Activated naive CD4-positive, alpha-beta T cell treated with anti-CD3 and anti-CD28 coated beads, Interleukin-2, amount 50 U/mL, for 24 hours (primary cell): ENCODE results near the gene TMEM238L.

ENCODE experiments used
- H3K27ac Mint-ChIP-seq: one replicate; pipeline ENCODE4 v1.8.0; 2021; ENCODE audit warnings: mild to moderate bottlenecking, mixed read lengths
- H3K27me3 Mint-ChIP-seq: one replicate; pipeline ENCODE4 v1.8.0; 2021; ENCODE audit warnings: mixed read lengths
- H3K36me3 Mint-ChIP-seq: one replicate; pipeline ENCODE4 v1.8.0; 2021; ENCODE audit warnings: mixed read lengths
- H3K4me1 Mint-ChIP-seq: one replicate; pipeline ENCODE4 v1.8.0; 2021; ENCODE audit warnings: mixed read lengths
- H3K4me3 Mint-ChIP-seq: one replicate; pipeline ENCODE4 v1.8.0; 2021; ENCODE audit warnings: mild to moderate bottlenecking, mixed read lengths
- H3K9me3 Mint-ChIP-seq: one replicate; pipeline ENCODE4 v1.8.0; 2021; ENCODE audit warnings: mixed read lengths

The TMEM238L gene

DNA sequence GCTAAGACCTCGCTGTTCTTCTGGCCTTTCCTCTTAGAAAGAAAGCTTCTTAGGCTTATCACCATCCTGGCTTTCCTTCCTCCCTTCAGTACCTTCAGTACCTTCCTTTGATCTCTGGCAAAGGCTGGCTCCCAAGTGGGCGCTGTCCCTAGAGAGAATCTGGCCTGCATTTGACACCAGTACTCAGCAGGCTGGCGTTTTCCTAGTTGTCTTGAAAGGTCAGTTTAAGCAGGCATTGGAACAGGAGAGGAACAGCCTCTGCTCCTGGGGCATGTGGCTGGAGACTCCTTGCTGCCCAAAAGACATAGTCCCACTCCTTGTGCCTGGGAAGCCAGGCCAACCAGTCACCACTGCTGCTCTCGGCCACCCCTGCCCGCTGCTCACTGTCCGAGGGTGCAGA is 34.1 kb downstream of the TMEM238L start:
- H3K36me3 Mint-ChIP-seq, result peaks cover 11% of the 10 kb centered on the region
- no peaks in the 10 kb centered on the region for H3K9me3 Mint-ChIP-seq
- no peaks in the 10 kb centered on the region for H3K27me3 Mint-ChIP-seq
- no peak overlapping the region for H3K4me3 Mint-ChIP-seq
- H3K4me1 Mint-ChIP-seq, result no peaks in the 10 kb centered on the region
- no peak overlapping the region for H3K27ac Mint-ChIP-seq

DNA sequence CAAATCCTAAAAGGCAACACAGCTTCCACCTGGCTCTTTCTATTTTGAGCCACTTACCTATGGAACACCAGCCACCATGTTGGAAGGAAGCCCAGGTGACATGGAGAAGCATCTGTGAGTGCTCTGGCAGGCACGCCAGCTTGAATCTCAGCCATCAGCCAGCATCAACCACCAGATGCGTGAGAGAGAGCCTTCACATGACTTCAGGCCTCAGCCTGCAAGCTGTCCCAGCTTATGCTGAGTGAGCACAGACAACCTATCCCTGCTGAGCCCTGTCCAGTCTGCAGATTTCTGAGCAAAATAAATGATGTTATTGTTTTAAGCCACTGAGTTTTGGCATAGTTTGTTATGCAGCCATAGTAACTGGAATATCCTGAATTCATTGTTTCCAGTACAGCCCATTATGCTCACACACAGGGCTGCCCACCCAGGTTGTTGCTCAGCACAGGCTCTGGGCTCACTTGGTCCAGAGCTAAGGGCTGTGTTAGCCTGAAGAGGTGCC is 35.1 kb downstream of the TMEM238L start:
- no peaks in the 10 kb centered on the region for H3K9me3 Mint-ChIP-seq
- H3K4me3 Mint-ChIP-seq, result no peak overlapping the region
- H3K4me1 Mint-ChIP-seq, result no peaks in the 10 kb centered on the region
- H3K36me3 Mint-ChIP-seq, result peaks cover 11% of the 10 kb centered on the region
- no peak overlapping the region for H3K27ac Mint-ChIP-seq
- no peaks in the 10 kb centered on the region for H3K27me3 Mint-ChIP-seq

DNA sequence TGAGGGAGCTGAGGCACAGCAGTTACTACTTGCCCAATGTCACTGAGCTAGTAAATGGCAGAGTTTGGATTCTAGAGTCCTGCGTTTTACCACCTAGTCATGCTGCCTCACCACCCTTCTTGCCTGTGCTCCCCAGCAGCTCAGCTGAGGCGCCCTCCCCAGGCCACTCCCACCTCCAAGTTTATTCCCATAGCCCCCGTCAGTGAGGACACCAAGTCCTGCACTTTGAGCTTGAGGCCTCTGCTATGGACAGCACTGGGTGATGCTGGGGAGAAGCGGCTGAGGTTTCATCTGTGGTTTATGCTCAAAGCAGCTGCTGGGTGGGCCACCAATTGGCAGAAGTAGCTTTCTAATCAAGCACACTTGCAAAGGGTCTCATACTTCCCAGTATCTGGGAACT is 36.7 kb downstream of the TMEM238L start:
- Mint-ChIP-seq H3K27me3 (no peaks in the 10 kb centered on the region), H3K4me3 (no peak overlapping the region), H3K4me1 (no peaks in the 10 kb centered on the region), H3K9me3 (no peaks in the 10 kb centered on the region), H3K36me3 (peaks cover 11% of the 10 kb centered on the region), H3K27ac (no peak overlapping the region)

DNA sequence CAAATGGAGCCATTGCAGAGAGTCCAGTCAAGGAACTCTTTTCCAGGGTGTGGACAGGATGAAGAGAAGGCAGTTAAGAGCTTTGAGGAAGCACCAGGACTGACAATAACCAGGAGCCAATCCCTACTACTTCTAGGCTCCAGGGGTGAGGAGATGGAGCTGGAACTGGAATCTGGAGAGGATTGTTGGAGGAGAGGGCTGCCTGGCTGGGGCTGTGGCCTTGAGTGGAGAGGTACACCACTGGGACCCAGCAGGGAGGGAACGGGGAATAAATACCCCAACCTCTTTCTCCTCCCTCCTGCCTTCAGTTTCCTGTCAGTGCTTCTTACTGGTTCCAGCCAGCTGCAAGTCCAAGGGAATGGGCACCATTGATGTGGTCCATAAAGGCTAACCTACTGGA is 41.9 kb downstream of the TMEM238L start:
- Mint-ChIP-seq H3K4me1 (no peaks in the 10 kb centered on the region), H3K27me3 (no peaks in the 10 kb centered on the region), H3K4me3 (no peak overlapping the region), H3K36me3 (peaks cover 8% of the 10 kb centered on the region), H3K27ac (no peak overlapping the region), H3K9me3 (no peaks in the 10 kb centered on the region)

DNA sequence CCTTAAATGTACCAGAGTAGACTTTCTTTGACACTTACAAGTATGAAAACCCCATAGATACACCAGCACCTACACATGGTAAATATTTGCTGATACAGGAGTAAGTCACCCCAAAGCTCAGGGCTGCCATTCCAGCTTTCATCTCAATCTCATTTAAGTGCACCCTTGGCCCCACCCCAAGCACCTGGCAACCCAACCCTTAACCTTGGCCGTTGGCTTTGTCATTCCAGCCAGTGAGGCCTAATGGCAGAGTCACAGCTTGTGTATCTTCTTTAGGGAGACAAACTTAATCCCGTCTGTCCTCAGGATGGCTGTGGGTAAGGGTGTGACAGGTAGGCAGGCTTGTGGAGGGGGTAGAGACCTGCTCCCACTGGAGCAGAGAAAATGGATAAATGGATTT is 42.6 kb downstream of the TMEM238L start:
- Mint-ChIP-seq H3K27me3 (no peaks in the 10 kb centered on the region), H3K4me3 (no peak overlapping the region), H3K4me1 (no peaks in the 10 kb centered on the region), H3K36me3 (peaks cover 3% of the 10 kb centered on the region), H3K27ac (no peak overlapping the region), H3K9me3 (no peaks in the 10 kb centered on the region)

DNA sequence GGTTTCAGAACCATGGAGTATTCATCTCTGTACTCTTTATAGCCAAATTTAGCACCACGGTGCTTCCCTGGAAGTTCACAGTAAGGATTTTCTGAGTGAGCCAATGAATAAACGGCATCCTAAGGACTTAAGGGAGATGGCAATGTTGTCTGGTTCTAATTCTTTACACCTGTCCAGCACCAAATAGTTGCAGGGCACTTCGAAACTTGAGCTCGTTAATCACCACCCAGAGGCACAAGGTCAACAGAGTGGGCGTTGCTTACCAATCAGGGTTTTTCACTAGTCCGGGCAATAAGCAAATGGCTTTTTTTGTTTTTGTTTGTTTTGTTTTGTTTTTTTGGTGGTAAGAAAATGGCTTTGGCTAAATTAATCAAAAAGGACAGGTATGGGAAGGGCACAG is 45.8 kb downstream of the TMEM238L start:
- H3K36me3 Mint-ChIP-seq, result no peaks in the 10 kb centered on the region
- no peaks in the 10 kb centered on the region for H3K9me3 Mint-ChIP-seq
- H3K27ac Mint-ChIP-seq, result no peak overlapping the region

DNA sequence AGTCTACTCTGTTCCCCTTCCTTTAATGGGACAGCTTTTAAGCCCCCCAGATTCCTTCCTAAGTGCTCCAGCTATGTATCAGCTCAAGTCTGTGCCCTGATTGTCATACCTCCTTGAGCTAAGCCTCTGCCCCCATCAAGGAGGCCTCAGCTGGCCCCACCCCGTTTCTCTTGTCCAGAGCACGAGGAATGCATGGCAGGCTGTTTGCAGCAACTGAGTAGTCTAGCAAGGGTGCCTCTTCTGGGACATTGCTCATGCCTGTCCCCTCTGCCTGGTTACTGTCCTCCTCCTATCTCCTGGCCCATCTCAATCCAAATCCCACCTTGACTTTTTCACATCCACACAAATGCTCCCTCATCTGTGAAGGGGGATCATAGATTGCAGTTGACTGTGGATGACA is 46.3 kb downstream of the TMEM238L start:
- Mint-ChIP-seq H3K4me1 (no peaks in the 10 kb centered on the region), H3K36me3 (no peaks in the 10 kb centered on the region), H3K27me3 (no peaks in the 10 kb centered on the region), H3K4me3 (no peak overlapping the region), H3K9me3 (no peaks in the 10 kb centered on the region), H3K27ac (no peak overlapping the region)

More for the DNA sequence above, 45.8 kb downstream of the TMEM238L start:
- no peaks in the 10 kb centered on the region for H3K4me1 Mint-ChIP-seq
- no peak overlapping the region for H3K4me3 Mint-ChIP-seq
- no peaks in the 10 kb centered on the region for H3K27me3 Mint-ChIP-seq

DNA sequence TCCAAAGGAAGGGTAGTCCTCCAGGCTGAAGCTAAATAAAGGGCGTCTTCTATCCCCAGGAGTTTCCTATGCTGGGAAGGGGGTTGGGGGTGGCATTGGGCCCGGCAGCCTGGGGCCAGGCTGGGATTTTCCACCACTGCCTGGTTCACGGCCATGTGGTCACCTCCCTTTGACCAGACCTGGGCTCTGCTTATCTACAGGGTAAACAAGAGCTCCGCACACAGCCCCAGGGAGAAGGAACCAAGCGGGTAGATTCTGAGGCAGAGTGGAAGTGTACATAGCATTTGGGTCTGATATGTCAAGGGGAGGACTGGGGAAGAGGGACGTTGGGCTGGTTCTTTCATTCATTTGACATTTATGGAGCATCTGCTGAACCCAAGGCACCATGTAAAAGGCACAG is 46.8 kb downstream of the TMEM238L start:
- no peaks in the 10 kb centered on the region for H3K27me3 Mint-ChIP-seq
- no peaks in the 10 kb centered on the region for H3K36me3 Mint-ChIP-seq
- H3K4me3 Mint-ChIP-seq, result no peak overlapping the region
- H3K4me1 Mint-ChIP-seq, result no peaks in the 10 kb centered on the region
- no peaks in the 10 kb centered on the region for H3K9me3 Mint-ChIP-seq
- no peak overlapping the region for H3K27ac Mint-ChIP-seq

DNA sequence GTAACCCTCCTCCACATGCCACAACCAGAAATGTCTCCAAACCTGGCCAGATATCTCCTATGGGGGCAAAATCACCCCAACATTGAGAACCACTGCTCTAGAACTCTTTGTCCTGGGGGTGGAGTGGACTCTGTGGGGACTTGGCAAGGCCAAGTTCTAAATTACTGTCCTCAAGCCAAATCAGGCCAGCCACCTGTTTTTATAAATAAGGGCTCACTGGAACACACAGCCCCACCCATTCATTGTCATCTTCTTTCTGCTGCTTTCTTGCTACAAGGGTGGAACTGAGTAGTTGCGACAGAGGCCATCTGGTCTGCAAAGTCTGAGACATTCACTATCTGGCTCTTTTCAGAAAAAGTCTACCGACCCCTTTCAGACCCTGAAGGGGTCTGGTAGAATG is 47.3 kb downstream of the TMEM238L start:
- Mint-ChIP-seq H3K36me3 (no peaks in the 10 kb centered on the region), H3K9me3 (no peaks in the 10 kb centered on the region), H3K27ac (no peak overlapping the region), H3K27me3 (no peaks in the 10 kb centered on the region), H3K4me3 (no peak overlapping the region), H3K4me1 (no peaks in the 10 kb centered on the region)

DNA sequence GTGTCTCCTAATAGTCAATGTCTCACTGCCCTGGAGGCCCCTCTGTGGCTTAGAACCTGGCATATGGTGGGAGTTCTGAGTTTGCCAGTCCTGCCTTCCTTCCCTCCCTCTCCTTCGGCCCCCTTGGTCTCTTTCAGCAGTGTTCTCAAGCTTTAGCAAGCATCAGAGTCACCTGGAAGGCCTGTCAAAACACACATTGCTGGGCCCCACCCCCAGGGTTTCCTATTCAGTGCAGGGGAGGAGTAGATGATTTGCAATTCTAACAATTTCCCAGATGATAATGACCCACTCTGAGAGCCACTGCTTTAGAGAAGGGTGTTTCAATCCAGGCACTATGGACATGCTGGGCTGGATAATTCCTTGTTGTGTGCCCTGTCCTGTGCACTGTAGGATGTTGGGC is 47.7 kb downstream of the TMEM238L start:
- H3K4me1 Mint-ChIP-seq, result no peaks in the 10 kb centered on the region
- H3K27me3 Mint-ChIP-seq, result no peaks in the 10 kb centered on the region
- H3K27ac Mint-ChIP-seq, result no peak overlapping the region
- no peaks in the 10 kb centered on the region for H3K36me3 Mint-ChIP-seq
- H3K9me3 Mint-ChIP-seq, result no peaks in the 10 kb centered on the region
- no peak overlapping the region for H3K4me3 Mint-ChIP-seq

DNA sequence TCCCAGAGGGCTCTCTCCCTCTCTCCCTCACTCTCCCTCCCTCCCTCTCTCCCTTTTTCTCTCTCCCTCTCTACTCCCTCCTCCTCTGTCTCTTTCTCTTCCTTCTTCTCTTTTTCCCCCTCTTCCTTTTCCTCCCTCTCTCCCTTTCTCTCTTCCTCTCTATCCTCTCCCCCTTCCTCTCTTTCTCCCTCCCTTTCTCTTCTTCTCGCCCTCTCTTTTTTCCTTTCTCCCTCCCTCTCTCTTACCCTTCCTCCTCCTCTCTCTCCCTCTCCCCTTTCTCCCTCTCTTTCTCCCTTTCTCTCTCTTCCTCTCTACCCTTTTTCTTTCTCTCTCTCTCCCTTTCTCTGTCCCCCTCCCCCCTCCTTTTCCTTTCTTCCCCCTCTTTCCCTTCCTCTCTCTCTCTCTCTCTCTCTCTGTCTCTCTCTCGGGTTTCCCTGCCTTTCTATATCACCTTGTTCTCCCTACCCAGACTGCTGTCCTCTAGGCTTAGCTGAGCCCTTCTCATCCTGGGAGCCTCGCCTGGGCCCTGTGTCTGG is 48.2 kb downstream of the TMEM238L start:
- H3K36me3 Mint-ChIP-seq, result no peaks in the 10 kb centered on the region
- H3K9me3 Mint-ChIP-seq, result no peaks in the 10 kb centered on the region
- H3K4me1 Mint-ChIP-seq, result no peaks in the 10 kb centered on the region
- H3K27ac Mint-ChIP-seq, result no peak overlapping the region
- H3K4me3 Mint-ChIP-seq, result no peak overlapping the region
- no peaks in the 10 kb centered on the region for H3K27me3 Mint-ChIP-seq

DNA sequence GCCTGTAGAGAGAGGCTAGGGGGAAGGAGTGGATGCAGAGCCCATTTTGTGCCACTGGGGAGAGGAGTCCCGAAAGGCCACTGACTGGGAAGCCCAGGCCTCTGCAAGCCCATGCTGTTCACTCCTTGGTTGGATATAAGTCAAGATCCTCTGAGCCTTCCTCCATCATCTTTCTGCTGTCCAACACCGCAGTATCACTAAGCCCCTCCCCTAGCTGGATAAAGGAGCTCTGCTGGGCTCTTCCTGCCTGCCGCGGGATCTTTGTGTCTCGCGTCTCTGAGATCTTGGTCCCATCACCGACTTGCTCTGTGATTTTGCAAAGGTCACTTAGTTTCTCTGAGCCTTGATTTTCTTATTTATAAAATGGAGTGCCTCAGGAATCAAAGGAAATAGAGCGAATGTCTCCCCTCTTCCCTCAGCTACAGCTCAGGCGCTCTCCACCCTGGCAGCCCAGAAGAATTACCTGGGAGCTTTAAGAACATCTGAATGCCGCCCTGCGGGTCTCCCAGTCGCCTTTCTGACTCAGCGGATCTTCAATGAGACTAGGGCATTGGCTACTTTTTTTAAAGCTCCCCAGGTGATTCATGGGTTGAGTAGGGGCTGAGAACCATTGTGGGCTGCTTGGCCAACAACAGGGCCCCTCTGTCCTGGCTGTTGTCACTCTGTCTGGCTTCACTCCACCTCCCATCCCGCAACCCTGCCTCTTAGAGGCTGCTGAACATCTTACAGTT is 48.9 kb downstream of the TMEM238L start:
- Mint-ChIP-seq H3K36me3 (no peaks in the 10 kb centered on the region), H3K4me1 (no peaks in the 10 kb centered on the region), H3K27me3 (no peaks in the 10 kb centered on the region), H3K4me3 (no peak overlapping the region), H3K9me3 (no peaks in the 10 kb centered on the region), H3K27ac (no peak overlapping the region)

DNA sequence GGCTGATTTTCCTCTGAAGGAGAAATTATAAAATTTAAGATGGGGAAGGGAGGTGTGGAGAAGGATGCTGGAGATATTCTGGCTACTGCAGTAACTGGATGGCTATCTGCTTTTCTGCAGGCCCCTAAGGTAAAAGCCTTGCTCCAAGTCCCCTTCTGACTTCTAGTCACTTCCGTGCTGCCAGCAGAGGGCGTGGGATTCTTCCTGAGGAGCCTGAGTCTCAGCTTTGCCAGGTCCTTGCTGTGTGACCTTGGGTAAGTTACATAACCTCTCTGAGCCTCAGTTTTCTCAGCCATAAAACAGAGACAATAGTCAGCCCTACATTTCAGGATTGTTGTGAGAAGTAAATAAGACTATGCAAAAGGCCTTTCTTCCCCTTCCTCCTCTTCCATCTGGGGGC is 49.8 kb downstream of the TMEM238L start:
- no peak overlapping the region for H3K4me3 Mint-ChIP-seq

DNA sequence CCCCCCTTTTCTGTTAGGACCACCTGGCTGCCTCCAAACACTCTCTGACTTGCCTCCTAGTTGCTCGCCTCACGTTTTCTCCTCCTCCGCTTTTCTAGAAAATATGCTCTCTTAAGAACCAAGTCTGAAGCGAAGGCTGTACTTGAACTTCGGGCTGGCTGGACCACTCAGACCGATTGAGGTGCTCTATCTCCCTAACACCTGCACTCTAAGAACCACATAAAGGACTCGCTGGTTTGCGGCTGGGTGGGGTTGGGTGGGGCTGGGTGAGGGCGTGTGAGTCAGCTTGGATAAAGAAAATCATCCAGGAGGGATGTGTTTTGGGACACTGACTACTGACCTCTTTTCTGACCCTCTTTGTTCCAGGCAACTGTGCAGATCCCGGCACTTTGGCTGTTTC is 51.2 kb downstream of the TMEM238L start:
- Mint-ChIP-seq H3K27ac (no peak overlapping the region), H3K36me3 (no peaks in the 10 kb centered on the region), H3K4me3 (no peak overlapping the region), H3K4me1 (no peaks in the 10 kb centered on the region), H3K9me3 (no peaks in the 10 kb centered on the region), H3K27me3 (no peaks in the 10 kb centered on the region)

More for the DNA sequence above, 49.8 kb downstream of the TMEM238L start:
- no peaks in the 10 kb centered on the region for H3K36me3 Mint-ChIP-seq
- H3K27ac Mint-ChIP-seq, result no peak overlapping the region
- no peaks in the 10 kb centered on the region for H3K27me3 Mint-ChIP-seq
- no peaks in the 10 kb centered on the region for H3K4me1 Mint-ChIP-seq
- H3K9me3 Mint-ChIP-seq, result no peaks in the 10 kb centered on the region

DNA sequence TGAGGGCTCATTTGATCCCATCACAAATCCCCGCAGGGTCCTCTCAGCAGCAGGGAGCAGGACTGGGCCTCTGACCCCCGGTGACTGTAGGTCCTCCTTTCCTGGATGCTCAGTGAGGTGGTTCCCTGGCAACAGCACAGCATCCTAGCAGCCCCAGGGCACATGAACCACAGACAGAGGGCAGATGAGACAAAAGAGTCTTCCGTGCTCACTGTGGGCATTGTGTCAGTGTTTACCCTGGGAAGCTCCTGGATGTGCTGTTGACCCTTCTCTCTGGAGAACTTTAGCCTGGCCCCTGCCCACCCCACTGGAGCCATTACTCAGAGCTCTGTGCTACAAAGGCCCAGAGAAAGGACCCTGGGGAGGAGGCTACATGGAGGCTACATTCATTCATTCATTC is 52.3 kb downstream of the TMEM238L start:
- no peaks in the 10 kb centered on the region for H3K36me3 Mint-ChIP-seq
- no peaks in the 10 kb centered on the region for H3K27me3 Mint-ChIP-seq
- no peak overlapping the region for H3K4me3 Mint-ChIP-seq
- H3K9me3 Mint-ChIP-seq, result no peaks in the 10 kb centered on the region
- no peaks in the 10 kb centered on the region for H3K4me1 Mint-ChIP-seq
- no peak overlapping the region for H3K27ac Mint-ChIP-seq

DNA sequence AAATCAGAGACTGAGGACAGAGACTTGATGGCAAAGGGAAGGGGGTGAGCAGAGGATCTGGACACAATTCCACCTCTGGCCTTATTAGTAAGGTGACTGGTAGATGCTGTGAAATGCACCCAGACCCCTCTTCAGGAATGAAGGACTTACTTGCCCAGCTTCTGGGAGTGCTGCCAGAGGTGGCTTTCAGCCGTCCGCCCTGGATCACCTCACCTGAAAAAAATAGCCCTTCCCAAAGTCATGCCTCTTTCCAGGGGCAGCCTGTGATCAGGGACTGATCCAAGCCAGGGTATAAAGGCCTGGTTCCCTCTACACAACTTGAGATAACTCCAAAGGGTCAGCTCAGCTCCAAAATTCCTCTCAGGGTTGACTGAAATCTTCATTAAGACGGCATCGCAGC is 53.7 kb downstream of the TMEM238L start:
- Mint-ChIP-seq H3K27me3 (no peaks in the 10 kb centered on the region), H3K27ac (no peak overlapping the region), H3K36me3 (no peaks in the 10 kb centered on the region), H3K4me1 (peaks cover 3% of the 10 kb centered on the region), H3K9me3 (no peaks in the 10 kb centered on the region), H3K4me3 (no peak overlapping the region)
